ENCODE results near the gene GDAP1L1.

- TF ChIP-seq CTCF (conservative IDR thresholded peaks at IDR 0.05 in 1 of 2, IDR thresholded peaks at IDR 0.05 in 1 of 2; ENCODE audit: low read depth in 1 of 2, low read length in 2 of 2) (no peak), EZH2 (IDR thresholded peaks at IDR 0.05; ENCODE audit: low read length, missing control alignments) (no peak)
These were observed 37.3 kb upstream of the GDAP1L1 start for GRCh38 chr20:44209686-44210405.
